RPMI7951 (cell line): ENCODE measurements around the gene PLA2G1B. TPM values are rescaled to one million over a fixed set of nuclear protein-coding genes. Genes with fewer than 3 reads are reported as not detected.
A peak's percentile ranks its signal among the peaks of the same experiment; 100 is the strongest.

Experiments
- DNase-seq: peaks from one replicate; pipeline ENCODE4 v3.0.0-alpha.2; 2012; ENCODE audit warnings: low read depth
- total RNA-seq: library from RNA; depleted of rRNA; stranded (reverse); fragments of >200 nt; shearing (Covaris generic); gene quantifications from 2 replicates; pipeline ENCODE4 v1.2.3, GENCODE V29; 2014

The PLA2G1B gene
- total RNA-seq, 1 experiment from 2014 or later = 1.1 TPM

DNA sequence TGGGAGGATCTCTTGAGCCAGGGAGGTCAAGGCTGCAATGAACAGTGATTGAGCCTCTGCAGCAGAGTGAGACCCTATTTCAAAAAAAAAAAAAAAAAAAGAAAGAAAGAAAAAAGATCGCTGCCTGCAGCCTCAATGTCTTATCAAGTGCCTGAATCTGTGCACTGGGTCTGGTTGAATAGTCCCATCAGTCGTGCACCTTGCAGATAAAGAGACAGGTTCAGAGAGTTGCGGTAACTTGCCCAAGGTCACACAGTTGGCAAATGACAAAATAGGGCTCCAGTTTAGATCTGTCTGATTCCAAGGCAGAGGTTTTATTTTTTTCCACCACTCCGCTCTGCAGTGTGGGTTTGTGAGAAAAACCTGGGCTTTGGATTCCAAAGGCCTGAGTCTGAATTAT is 649 bp upstream of the PLA2G1B start:
- no peak for DNase-seq

DNA sequence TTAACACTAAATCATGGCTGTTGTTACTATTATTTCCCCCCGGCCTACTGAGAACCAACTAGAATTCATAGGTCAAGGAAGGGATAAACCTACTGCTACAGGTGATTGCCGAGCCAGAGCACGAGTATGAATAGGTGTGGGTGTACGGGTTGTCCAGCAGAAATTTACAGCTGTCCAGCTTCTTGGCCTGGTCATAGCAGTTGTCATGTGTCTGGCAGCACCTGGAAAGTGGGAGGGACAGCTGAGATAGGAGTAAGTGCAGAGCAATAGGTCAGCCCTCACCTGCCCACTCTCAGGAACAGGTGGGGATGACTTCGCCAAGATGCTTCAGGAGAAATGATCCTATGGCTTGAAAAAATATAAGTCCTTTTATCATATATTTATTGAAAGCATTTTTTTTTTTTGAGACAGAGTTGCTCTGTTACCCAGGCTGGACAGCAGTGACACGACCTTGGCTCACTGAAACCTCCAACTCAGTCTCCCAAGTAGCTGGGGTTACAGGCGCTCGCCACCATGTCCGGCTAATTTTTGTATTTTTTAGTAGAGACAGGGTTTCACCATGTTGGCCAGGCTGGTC is 2.6 kb downstream of the PLA2G1B start:
- no peak for DNase-seq

DNA sequence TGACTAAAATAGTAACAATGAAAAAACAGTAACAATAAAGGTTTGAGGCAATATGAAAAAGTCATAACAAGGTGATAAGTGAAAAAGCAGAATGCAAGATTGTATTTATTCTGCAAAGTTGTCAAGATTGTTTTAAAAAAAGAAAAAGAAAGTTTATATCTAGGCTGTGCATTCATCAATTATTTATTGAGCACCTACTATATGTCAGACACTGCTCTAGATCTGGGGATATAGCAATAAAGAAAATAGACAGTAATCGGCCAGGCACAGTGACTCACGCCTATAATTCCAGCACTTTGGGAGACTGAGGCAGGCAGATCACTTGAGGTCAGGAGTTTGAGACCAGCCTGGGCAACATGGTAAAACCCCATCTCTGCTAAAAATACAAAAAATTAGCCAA is 3.8 kb downstream of the PLA2G1B start:
- DNase-seq = no peak

DNA sequence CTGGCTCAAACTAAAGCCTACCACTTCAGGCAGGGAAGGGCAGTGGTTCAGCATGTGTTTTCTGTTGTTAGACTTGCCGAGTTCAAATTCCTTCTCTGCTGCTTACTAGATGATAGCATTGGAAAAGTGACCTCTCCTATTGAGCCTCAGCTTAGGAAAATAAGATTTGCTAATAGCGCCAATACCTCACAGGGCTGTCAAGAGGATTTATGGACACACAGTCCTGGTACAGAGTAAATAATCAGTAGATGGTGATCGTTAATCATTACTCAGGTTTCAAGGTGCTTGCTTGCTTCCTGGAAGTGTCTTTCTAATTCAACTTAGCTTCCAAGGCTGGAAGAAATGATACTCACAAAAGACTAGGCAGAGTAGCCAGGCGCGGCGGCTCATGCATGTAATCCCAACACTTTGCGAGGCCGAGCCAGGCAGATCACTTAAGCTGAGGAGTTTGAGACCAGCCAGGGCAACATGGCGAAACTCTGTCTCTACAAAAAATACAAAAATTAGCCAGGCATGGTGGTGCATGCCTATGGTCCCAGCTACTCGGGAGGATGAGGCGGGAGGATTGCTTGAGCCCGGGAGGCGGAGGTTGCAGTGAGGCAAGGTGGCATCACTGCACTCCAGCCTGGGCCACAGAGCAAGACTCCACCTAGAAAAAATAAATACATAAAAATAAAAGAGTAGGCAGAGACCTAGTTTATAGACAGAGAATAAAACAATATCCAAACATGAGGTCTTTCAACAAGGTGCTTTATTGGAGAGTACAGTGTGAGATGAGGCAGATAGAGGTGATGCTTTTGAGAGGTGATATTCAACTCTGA is 6.0 kb downstream of the PLA2G1B start:
- no peak for DNase-seq

DNA sequence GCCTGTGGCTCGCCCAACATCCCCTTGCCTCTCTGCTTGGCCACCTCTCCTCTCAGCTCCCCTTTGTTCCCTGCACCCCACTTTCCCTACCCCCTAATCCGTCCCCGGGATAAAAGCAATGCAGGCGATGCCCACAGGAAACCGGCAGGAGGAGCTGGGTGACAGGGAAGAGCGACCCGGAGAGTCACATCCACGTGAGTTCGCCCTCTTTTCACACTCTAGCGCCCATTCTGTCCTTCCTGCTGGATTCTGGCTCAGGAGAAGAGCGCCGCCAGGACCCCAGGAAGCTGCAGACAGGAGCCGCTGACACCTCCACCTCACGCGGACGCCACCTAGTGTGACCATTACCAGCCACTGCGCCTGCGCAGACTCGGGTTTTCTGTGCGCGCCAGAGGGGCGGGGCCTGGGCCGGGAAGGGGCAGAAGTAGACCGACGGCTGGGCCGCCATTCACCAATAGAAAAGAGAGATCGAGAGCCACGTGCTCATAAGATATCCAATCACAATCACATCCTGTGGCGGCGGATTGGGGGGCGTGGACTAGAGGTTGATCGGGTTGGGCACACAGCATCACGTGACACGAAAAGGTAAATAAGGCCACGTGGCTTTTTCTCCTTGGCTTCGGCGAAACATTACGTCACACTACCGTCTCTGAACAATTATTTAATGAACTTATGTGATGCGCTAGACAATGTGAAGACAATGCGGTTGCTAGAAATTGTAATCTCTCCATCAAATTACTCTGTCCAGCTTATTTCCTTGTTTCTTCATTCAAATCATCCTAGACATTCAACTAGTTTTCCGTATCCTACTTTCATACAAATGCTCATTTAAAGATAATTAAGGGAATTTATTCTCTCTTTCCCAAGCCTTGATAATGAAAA is 10.1 kb downstream of the PLA2G1B start:
- peak; percentile 98 for DNase-seq

DNA sequence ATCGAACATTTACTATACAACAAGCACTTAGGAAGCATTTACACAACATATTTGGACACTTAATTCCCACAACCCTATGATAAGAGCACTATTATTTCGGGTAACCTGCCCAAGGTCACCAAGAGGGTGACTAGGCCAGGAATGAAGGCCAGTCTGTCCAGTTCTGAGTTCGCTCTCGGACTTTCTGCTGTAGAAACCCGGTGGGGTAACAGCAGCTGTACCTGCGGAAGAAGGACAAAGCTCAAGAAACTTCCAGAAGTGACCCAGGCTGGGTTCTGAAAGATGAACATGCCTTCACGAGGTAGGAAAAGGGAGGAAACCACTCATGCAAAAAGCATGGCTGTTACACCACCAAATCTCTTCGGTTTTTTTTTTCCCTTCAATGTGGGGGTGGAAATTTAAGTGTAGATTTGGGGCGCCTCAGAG is 10.8 kb downstream of the PLA2G1B start:
- no peak for DNase-seq

DNA sequence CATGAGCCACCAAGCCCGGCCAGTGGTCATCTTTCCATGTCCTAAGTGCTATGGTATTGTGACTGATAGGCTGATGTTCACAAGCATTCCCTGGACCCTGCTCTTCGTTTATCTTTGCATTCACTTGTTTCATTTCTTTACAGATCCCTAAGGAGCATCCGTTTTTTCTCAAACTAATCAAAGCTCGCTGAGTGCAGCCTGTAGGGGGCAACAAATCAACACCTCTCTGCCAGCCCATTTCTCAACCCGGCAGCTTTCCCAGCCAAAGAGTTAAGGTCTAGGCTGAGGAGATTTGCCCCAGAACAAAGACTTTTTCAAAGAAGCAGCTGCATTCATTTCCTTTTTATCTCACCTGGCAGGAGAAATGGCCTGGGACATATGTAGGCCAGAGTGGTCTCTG is 13.4 kb downstream of the PLA2G1B start:
- no peak for DNase-seq

- peak; percentile 90 for DNase-seq
Measured at GRCh38 chr12:120301962-120302815, 25.4 kb downstream of the PLA2G1B start, which contains the start of gene SIRT4. Gene SIRT4 (plus strand): TSS chr12:120302321. CDS start chr12:120303562, 1,241 bp downstream.

GRCh38 chr12:120292661-120293531 is 34.7 kb downstream of the PLA2G1B start, which contains the start of gene RNU4-1:
Gene RNU4-1 (minus strand): TSS chr12:120293237.
- DNase-seq = peak; percentile 95

GRCh38 chr12:120292411-120292660 is 35.2 kb downstream of the PLA2G1B start:
- DNase-seq = no peak

GRCh38 chr12:120290609-120291305 is 36.8 kb downstream of the PLA2G1B start:
- DNase-seq = no peak

GRCh38 chr12:120287491-120287890 is 40.1 kb downstream of the PLA2G1B start:
- no peak for DNase-seq

- DNase-seq = no peak
Measured at GRCh38 chr12:120286768-120287490, 40.6 kb downstream of the PLA2G1B start.

DNA sequence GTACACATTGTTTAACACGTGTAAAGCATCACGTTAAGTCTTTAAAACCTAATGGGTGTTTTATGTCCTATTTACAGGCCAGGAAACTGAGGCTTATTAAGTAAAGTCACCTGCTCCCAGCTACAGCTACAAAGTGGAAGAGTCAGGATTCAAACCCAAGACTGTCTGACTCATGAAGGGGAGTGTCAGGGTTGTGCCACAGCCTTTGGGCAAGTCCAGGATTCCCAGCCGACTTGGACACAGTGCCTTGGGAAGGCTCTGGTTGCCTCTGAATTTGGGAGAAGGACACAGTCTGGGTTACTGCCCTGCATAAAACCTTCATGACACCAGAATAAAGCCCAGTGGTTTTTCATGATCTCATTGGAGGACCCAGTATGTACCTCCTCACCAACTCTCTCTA is 43.2 kb downstream of the PLA2G1B start:
- no peak for DNase-seq

DNA sequence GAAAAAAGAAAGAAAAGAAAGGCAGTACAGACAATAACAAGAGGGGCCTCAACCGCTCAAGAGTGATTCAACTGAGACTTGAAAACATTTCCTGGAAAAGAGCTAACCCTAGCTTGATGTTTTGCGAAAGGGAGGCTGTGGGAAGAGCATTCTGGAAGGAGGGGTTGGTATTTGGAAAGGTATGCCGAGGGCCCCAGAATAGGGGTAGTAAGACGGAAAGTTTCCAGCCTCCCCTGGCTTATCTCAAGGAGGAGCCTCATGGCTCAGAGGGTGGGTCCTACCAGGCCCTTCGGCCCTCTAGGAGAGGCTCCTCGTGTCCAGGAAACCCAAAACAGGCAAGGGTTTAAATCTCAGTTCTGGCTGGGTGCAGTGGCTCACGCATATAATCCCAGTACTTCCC is 44.3 kb downstream of the PLA2G1B start:
- no peak for DNase-seq

- no peak for DNase-seq
Measured at GRCh38 chr12:120278137-120279069, 49.2 kb downstream of the PLA2G1B start.

DNA sequence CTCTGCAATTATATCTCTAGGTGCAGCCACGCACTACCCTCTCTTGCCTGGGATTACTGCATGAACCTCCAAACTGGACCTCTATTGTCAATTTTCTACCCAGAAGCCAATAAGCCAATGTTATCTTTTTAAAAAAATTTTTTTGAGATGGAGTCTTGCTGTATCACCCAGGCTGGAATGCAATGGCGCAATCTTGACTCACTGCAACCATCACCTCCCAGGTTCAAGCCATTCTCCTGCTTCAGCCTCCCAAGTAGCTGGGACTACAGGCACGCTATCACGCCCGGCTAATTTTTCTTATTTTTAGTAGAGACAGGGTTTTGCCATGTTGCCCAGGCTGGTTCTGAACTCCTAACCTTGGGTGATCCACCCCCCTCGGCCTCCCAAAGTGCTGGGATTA is 50.8 kb downstream of the PLA2G1B start:
- DNase-seq = no peak
